H1 (cell line): ENCODE data around the gene TBC1D22A. TPM values are rescaled to one million over a fixed set of nuclear protein-coding genes. Genes with fewer than 3 reads are reported as not detected.

ENCODE experiments used
- BCL11A ChIP-seq, 2 experiments: IDR thresholded peaks; one replicate each; pipeline ENCODE4 v1.6.1; 2011; ENCODE audit warnings: low read depth in 2 of 2, low read length in 2 of 2, mild to moderate bottlenecking in 2 of 2
- GABPA ChIP-seq: IDR thresholded peaks from 2 replicates; pipeline ENCODE4 v1.6.1; 2011; ENCODE audit warnings: mild to moderate bottlenecking, low read length, moderate library complexity, borderline replicate concordance; ENCODE audit not compliant: insufficient read depth
- HDAC2 ChIP-seq, 2 experiments: fragments of 300-600 bp in 1 of 2; sonication (generic) in 1 of 2; IDR thresholded peaks; 2 replicates each; pipeline ENCODE4 v1.6.1; 2011 to 2012; ENCODE audit warnings: low read depth in 2 of 2, low read length in 2 of 2, mild to moderate bottlenecking in 2 of 2, moderate library complexity in 2 of 2, borderline replicate concordance in 1 of 2, inconsistent platforms in 1 of 2
- KDM1A ChIP-seq: fragments of 200-600, 300-600 bp; sonication (generic); IDR thresholded peaks from 2 replicates; pipeline ENCODE4 v1.7.1; 2016; ENCODE audit warnings: mild to moderate bottlenecking, low read length, borderline replicate concordance
- POLR2A ChIP-seq, 2 experiments: IDR thresholded peaks; 1 replicate in 1 of 2; 2 replicates in 1 of 2; pipeline ENCODE4 v1.6.1; 2011; ENCODE audit warnings: low read depth in 2 of 2, low read length in 2 of 2, mild to moderate bottlenecking in 2 of 2; ENCODE audit errors: control extremely low read depth in 1 of 2
- SAP30 ChIP-seq: fragments of 300-600 bp; sonication (generic); IDR thresholded peaks from 2 replicates; pipeline ENCODE4 v1.7.1; 2012; ENCODE audit warnings: low read length, moderate library complexity, mild to moderate bottlenecking, inconsistent platforms; ENCODE audit not compliant: insufficient read depth, insufficient replicate concordance
- SIN3A ChIP-seq, 2 experiments: IDR thresholded peaks in 1 of 2; conservative IDR thresholded peaks in 1 of 2; 2 replicates each; pipeline ENCODE4 v1.6.1; 2011 to 2012; ENCODE audit warnings: low read length in 2 of 2, improper control_type of control experiment in 1 of 2, low read depth in 1 of 2, mild to moderate bottlenecking in 1 of 2
- SRF ChIP-seq: IDR thresholded peaks from 2 replicates; pipeline ENCODE4 v1.6.1; 2011; ENCODE audit warnings: mild to moderate bottlenecking, low read depth, low read length, moderate library complexity
- ZNF274 ChIP-seq: IDR thresholded peaks from 2 replicates; pipeline ENCODE4 v1.7.0; 2012; ENCODE audit warnings: low read length, borderline replicate concordance; ENCODE audit errors: extremely low read depth
- polyA plus RNA-seq, 7 experiments: library from polyadenylated mRNA; depleted of rRNA in 3 of 7; stranded (reverse) in 5 of 7; unstranded in 2 of 7; fragments of >200 nt in 5 of 7; fragments of 200-250 nt in 2 of 7; gene quantifications; 1 replicate in 5 of 7; 2 replicates in 1 of 7; 4 replicates in 1 of 7; pipeline versions ENCODE4 v1.2.1 to v1.2.3, GENCODE V29; 2011 to 2013; ENCODE audit warnings: missing spikeins in 2 of 7, mixed read lengths in 2 of 7
- total RNA-seq: library from RNA; stranded (reverse); fragmentation: NEBNext Ultra II Directional; extraction: Animal tissue kit (Norgen Biotek cat#: 25700); gene quantifications from 2 replicates; pipeline ENCODE4 v1.2.1, GENCODE V29; 2021
- TF ChIP-seq, protein P1 (sequence below): fragments of 300-600 bp; sonication (generic); IDR thresholded peaks from 2 replicates; pipeline ENCODE4 v1.7.1; 2012; ENCODE audit warnings: low read length, moderate library complexity, mild to moderate bottlenecking, inconsistent platforms; ENCODE audit not compliant: insufficient replicate concordance
- TF ChIP-seq, protein P2 (sequence below): IDR thresholded peaks from 2 replicates; pipeline ENCODE4 v1.6.1; 2012; ENCODE audit warnings: inconsistent platforms

TBC1D22A gene
- total and polyA plus RNA-seq, 2 of the 8 experiments (the other 6 are each of a cell fraction or from before 2014, with no cell fraction given): 11.9 to 18.4 TPM

DNA sequence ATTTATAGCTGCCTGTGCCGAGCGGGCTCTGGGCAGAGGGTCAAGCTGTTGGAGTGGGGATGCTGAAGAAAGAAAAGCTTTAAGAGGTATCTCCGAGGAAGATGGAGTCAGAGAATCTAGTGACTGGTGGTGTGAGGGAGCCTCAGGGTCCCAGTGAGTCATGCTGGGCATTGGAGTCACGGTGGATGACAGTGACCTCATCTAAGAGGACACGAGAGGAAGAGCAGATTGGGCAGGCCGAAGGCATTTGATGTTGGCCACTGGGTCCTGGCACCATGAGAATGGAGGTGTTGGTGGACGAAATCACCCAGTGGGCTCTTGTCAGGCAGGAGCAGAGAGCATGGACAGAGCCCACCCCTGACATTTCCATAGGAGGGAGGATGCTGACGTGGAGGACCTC is 68.4 kb downstream of the TBC1D22A start (continued):
- TF ChIP-seq, protein P1, sequence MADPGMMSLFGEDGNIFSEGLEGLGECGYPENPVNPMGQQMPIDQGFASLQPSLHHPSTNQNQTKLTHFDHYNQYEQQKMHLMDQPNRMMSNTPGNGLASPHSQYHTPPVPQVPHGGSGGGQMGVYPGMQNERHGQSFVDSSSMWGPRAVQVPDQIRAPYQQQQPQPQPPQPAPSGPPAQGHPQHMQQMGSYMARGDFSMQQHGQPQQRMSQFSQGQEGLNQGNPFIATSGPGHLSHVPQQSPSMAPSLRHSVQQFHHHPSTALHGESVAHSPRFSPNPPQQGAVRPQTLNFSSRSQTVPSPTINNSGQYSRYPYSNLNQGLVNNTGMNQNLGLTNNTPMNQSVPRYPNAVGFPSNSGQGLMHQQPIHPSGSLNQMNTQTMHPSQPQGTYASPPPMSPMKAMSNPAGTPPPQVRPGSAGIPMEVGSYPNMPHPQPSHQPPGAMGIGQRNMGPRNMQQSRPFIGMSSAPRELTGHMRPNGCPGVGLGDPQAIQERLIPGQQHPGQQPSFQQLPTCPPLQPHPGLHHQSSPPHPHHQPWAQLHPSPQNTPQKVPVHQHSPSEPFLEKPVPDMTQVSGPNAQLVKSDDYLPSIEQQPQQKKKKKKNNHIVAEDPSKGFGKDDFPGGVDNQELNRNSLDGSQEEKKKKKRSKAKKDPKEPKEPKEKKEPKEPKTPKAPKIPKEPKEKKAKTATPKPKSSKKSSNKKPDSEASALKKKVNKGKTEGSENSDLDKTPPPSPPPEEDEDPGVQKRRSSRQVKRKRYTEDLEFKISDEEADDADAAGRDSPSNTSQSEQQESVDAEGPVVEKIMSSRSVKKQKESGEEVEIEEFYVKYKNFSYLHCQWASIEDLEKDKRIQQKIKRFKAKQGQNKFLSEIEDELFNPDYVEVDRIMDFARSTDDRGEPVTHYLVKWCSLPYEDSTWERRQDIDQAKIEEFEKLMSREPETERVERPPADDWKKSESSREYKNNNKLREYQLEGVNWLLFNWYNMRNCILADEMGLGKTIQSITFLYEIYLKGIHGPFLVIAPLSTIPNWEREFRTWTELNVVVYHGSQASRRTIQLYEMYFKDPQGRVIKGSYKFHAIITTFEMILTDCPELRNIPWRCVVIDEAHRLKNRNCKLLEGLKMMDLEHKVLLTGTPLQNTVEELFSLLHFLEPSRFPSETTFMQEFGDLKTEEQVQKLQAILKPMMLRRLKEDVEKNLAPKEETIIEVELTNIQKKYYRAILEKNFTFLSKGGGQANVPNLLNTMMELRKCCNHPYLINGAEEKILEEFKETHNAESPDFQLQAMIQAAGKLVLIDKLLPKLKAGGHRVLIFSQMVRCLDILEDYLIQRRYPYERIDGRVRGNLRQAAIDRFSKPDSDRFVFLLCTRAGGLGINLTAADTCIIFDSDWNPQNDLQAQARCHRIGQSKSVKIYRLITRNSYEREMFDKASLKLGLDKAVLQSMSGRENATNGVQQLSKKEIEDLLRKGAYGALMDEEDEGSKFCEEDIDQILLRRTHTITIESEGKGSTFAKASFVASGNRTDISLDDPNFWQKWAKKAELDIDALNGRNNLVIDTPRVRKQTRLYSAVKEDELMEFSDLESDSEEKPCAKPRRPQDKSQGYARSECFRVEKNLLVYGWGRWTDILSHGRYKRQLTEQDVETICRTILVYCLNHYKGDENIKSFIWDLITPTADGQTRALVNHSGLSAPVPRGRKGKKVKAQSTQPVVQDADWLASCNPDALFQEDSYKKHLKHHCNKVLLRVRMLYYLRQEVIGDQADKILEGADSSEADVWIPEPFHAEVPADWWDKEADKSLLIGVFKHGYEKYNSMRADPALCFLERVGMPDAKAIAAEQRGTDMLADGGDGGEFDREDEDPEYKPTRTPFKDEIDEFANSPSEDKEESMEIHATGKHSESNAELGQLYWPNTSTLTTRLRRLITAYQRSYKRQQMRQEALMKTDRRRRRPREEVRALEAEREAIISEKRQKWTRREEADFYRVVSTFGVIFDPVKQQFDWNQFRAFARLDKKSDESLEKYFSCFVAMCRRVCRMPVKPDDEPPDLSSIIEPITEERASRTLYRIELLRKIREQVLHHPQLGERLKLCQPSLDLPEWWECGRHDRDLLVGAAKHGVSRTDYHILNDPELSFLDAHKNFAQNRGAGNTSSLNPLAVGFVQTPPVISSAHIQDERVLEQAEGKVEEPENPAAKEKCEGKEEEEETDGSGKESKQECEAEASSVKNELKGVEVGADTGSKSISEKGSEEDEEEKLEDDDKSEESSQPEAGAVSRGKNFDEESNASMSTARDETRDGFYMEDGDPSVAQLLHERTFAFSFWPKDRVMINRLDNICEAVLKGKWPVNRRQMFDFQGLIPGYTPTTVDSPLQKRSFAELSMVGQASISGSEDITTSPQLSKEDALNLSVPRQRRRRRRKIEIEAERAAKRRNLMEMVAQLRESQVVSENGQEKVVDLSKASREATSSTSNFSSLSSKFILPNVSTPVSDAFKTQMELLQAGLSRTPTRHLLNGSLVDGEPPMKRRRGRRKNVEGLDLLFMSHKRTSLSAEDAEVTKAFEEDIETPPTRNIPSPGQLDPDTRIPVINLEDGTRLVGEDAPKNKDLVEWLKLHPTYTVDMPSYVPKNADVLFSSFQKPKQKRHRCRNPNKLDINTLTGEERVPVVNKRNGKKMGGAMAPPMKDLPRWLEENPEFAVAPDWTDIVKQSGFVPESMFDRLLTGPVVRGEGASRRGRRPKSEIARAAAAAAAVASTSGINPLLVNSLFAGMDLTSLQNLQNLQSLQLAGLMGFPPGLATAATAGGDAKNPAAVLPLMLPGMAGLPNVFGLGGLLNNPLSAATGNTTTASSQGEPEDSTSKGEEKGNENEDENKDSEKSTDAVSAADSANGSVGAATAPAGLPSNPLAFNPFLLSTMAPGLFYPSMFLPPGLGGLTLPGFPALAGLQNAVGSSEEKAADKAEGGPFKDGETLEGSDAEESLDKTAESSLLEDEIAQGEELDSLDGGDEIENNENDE: no peak
- TF ChIP-seq KDM1A: no peak
- TF ChIP-seq SRF: no peak
- TF ChIP-seq BCL11A (IDR thresholded peaks at IDR 0.05; ENCODE audit: low read depth in 2 of 2, low read length in 2 of 2): no peak
- TF ChIP-seq, protein P2, sequence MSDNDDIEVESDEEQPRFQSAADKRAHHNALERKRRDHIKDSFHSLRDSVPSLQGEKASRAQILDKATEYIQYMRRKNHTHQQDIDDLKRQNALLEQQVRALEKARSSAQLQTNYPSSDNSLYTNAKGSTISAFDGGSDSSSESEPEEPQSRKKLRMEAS: no peak
- TF ChIP-seq SIN3A (conservative IDR thresholded peaks at IDR 0.05 in 1 of 2, IDR thresholded peaks at IDR 0.05 in 1 of 2; ENCODE audit: low read depth in 1 of 2, low read length in 2 of 2): no peak
- no peak for TF ChIP-seq POLR2A (IDR thresholded peaks at IDR 0.05; ENCODE audit: control extremely low read depth in 1 of 2, low read depth in 2 of 2, low read length in 2 of 2)
- no peak for TF ChIP-seq ZNF274
- TF ChIP-seq GABPA: no peak
- TF ChIP-seq HDAC2 (IDR thresholded peaks at IDR 0.05; ENCODE audit: borderline replicate concordance in 1 of 2, low read depth in 2 of 2, low read length in 2 of 2): no peak
- no peak for TF ChIP-seq SAP30
